WTC11 (cell line): ENCODE measurements around the gene MMP7. TPM values are rescaled to one million over a fixed set of nuclear protein-coding genes. Genes with fewer than 3 reads are reported as not detected.

ENCODE experiments used
- ATAC-seq: fragments of 200-7000 bp; cut with Tn5 transposase; 2 replicates; pipeline ENCODE4 v1.10.0; 2021; ENCODE audit warnings: mild to moderate bottlenecking, moderate library complexity
- CTCF ChIA-PET: fragments of 300-600 bp; sonication (Branson Sonifier 250); formaldehyde crosslinking; loops from one replicate; lab custom pipeline; 2021; ENCODE audit warnings: antibody characterized with exemption; lab: Charles Lee
- POLR2A ChIA-PET: fragments of 350-600 bp; sonication (Branson Sonifier 250); formaldehyde crosslinking; loops from one replicate; lab custom pipeline; 2021; ENCODE audit warnings: antibody characterized with exemption; lab: Charles Lee
- DNase-seq: peaks from one replicate; pipeline ENCODE4 v3.0.0; 2021; ENCODE audit warnings: low spot score
- H3K27ac Mint-ChIP-seq: 2 replicates; pipeline ENCODE4 v1.8.0; 2021; ENCODE audit warnings: mixed read lengths
- H3K27me3 Mint-ChIP-seq: 2 replicates; pipeline ENCODE4 v1.8.0; 2021; ENCODE audit warnings: low read depth, mild to moderate bottlenecking, moderate library complexity, mixed read lengths
- H3K36me3 Mint-ChIP-seq: 2 replicates; pipeline ENCODE4 v1.8.0; 2021; ENCODE audit warnings: mixed read lengths
- H3K4me1 Mint-ChIP-seq: 2 replicates; pipeline ENCODE4 v1.8.0; 2022; ENCODE audit warnings: mixed read lengths
- H3K4me3 Mint-ChIP-seq: 2 replicates; pipeline ENCODE4 v1.8.0; 2021; ENCODE audit warnings: mild to moderate bottlenecking, moderate library complexity, mixed read lengths
- H3K9me3 Mint-ChIP-seq: 2 replicates; pipeline ENCODE4 v1.8.0; 2021; ENCODE audit warnings: mixed read lengths
- ATF3 ChIP-seq: sonication (generic); formaldehyde crosslinking; conservative IDR thresholded peaks from 2 replicates; pipeline ENCODE4 v1.8.1; 2022; ENCODE audit warnings: mild to moderate bottlenecking, missing genetic modification reagents
- ESRRA ChIP-seq: sonication (generic); formaldehyde crosslinking; IDR thresholded peaks from 2 replicates; pipeline ENCODE4 v1.8.1; 2022; ENCODE audit warnings: mild to moderate bottlenecking, missing genetic modification reagents, borderline replicate concordance
- FOXK1 ChIP-seq: sonication (generic); formaldehyde crosslinking; IDR thresholded peaks from 2 replicates; pipeline ENCODE4 v1.8.0; 2022; ENCODE audit warnings: mild to moderate bottlenecking, moderate library complexity, missing genetic modification reagents
- MYBL2 ChIP-seq: sonication (generic); formaldehyde crosslinking; IDR thresholded peaks from 2 replicates; pipeline ENCODE4 v1.8.1; 2023; ENCODE audit warnings: mild to moderate bottlenecking, moderate library complexity, missing genetic modification reagents
- NFATC4 ChIP-seq: fragments of 250-450 bp; sonication (Bioruptor Pico); IDR thresholded peaks from 2 replicates; pipeline ENCODE4 v1.9.0; 2021; ENCODE audit warnings: mild to moderate bottlenecking
- NR2C2 ChIP-seq: sonication (generic); formaldehyde crosslinking; IDR thresholded peaks from 2 replicates; pipeline ENCODE4 v1.8.0; 2022; ENCODE audit warnings: mild to moderate bottlenecking, missing genetic modification reagents
- NR3C1 ChIP-seq: sonication (generic); formaldehyde crosslinking; conservative IDR thresholded peaks from 2 replicates; pipeline ENCODE4 v1.8.1; 2023; ENCODE audit warnings: low read depth, mild to moderate bottlenecking, missing genetic modification reagents
- SMAD3 ChIP-seq: sonication (generic); formaldehyde crosslinking; IDR thresholded peaks from 2 replicates; pipeline ENCODE4 v1.8.0; 2022; ENCODE audit warnings: missing genetic modification reagents, mild to moderate bottlenecking, borderline replicate concordance
- SMAD4 ChIP-seq: sonication (generic); formaldehyde crosslinking; IDR thresholded peaks from 2 replicates; pipeline ENCODE4 v1.8.0; 2022; ENCODE audit warnings: mild to moderate bottlenecking, missing genetic modification reagents
- ZBTB43 ChIP-seq: sonication (generic); formaldehyde crosslinking; IDR thresholded peaks from 2 replicates; pipeline ENCODE4 v1.8.1; 2023; ENCODE audit warnings: mild to moderate bottlenecking, missing genetic modification reagents
- ZNF219 ChIP-seq: sonication (generic); formaldehyde crosslinking; IDR thresholded peaks from 2 replicates; pipeline ENCODE4 v1.8.0; 2023; ENCODE audit warnings: missing genetic modification reagents, mild to moderate bottlenecking, borderline replicate concordance
- ZNF317 ChIP-seq: sonication (generic); formaldehyde crosslinking; IDR thresholded peaks from 2 replicates; pipeline ENCODE4 v1.8.1; 2023; ENCODE audit warnings: low read depth, mild to moderate bottlenecking, moderate library complexity, missing genetic modification reagents, borderline replicate concordance
- ZNF423 ChIP-seq: fragments of 250-450 bp; sonication (Bioruptor Pico); IDR thresholded peaks from 2 replicates; pipeline ENCODE4 v2.1.2; 2022; ENCODE audit warnings: mild to moderate bottlenecking, moderate library complexity
- ZNF425 ChIP-seq: fragments of 250-450 bp; sonication (Bioruptor Pico); conservative IDR thresholded peaks from 2 replicates; pipeline ENCODE4 v1.9.0; 2021; ENCODE audit warnings: mild to moderate bottlenecking
- total RNA-seq: library from RNA; stranded (reverse); gene quantifications from 3 replicates; pipeline ENCODE4 v1.2.3, GENCODE V29; 2021
- TF ChIP-seq, protein P1 (sequence below): sonication (generic); formaldehyde crosslinking; IDR thresholded peaks from 2 replicates; pipeline ENCODE4 v1.8.0; 2022; ENCODE audit warnings: mild to moderate bottlenecking, missing genetic modification reagents
- TF ChIP-seq, protein P2 (sequence below): sonication (generic); formaldehyde crosslinking; IDR thresholded peaks from 2 replicates; pipeline ENCODE4 v1.8.0; 2022; ENCODE audit warnings: mild to moderate bottlenecking, missing genetic modification reagents
- TF ChIP-seq, protein P3 (sequence below): sonication (generic); formaldehyde crosslinking; IDR thresholded peaks from 2 replicates; pipeline ENCODE4 v1.8.0; 2022; ENCODE audit warnings: mild to moderate bottlenecking, missing genetic modification reagents
- TF ChIP-seq, protein P4 (sequence below): sonication (generic); formaldehyde crosslinking; conservative IDR thresholded peaks from 2 replicates; pipeline ENCODE4 v1.8.1; 2023; ENCODE audit warnings: mild to moderate bottlenecking, low read depth, missing genetic modification reagents, moderate library complexity
- TF ChIP-seq, protein P5 (sequence below): fragments of 200-600 bp; IDR thresholded peaks from 2 replicates; pipeline ENCODE4 v1.8.0; 2022; ENCODE audit warnings: antibody characterized with exemption
- TF ChIP-seq, protein P6 (sequence below): fragments of 250-450 bp; sonication (Bioruptor Pico); IDR thresholded peaks from 2 replicates; pipeline ENCODE4 v1.9.0; 2021; ENCODE audit warnings: mild to moderate bottlenecking, borderline replicate concordance

MMP7 gene
- total RNA-seq, 1 experiment from 2014 or later = 0.50 TPM

GRCh38 chr11:102566112-102566511 lies 35.6 kb upstream of the MMP7 start:
- ChIA-PET CTCF (no interaction called here), POLR2A (no interaction called here)
- ATAC-seq (no peak), DNase-seq (no peak)
- peaks cover 42% of the 10 kb centered on the region for H3K9me3 Mint-ChIP-seq
- H3K27ac Mint-ChIP-seq = no peak overlapping the region
- no peak for TF ChIP-seq ZNF425 (CRISPR knock-in tag)
- TF ChIP-seq, protein P1, sequence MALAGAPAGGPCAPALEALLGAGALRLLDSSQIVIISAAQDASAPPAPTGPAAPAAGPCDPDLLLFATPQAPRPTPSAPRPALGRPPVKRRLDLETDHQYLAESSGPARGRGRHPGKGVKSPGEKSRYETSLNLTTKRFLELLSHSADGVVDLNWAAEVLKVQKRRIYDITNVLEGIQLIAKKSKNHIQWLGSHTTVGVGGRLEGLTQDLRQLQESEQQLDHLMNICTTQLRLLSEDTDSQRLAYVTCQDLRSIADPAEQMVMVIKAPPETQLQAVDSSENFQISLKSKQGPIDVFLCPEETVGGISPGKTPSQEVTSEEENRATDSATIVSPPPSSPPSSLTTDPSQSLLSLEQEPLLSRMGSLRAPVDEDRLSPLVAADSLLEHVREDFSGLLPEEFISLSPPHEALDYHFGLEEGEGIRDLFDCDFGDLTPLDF (CRISPR knock-in tag) = no peak
- TF ChIP-seq, protein P2, sequence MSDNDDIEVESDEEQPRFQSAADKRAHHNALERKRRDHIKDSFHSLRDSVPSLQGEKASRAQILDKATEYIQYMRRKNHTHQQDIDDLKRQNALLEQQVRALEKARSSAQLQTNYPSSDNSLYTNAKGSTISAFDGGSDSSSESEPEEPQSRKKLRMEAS = no peak
- TF ChIP-seq, protein P3, sequence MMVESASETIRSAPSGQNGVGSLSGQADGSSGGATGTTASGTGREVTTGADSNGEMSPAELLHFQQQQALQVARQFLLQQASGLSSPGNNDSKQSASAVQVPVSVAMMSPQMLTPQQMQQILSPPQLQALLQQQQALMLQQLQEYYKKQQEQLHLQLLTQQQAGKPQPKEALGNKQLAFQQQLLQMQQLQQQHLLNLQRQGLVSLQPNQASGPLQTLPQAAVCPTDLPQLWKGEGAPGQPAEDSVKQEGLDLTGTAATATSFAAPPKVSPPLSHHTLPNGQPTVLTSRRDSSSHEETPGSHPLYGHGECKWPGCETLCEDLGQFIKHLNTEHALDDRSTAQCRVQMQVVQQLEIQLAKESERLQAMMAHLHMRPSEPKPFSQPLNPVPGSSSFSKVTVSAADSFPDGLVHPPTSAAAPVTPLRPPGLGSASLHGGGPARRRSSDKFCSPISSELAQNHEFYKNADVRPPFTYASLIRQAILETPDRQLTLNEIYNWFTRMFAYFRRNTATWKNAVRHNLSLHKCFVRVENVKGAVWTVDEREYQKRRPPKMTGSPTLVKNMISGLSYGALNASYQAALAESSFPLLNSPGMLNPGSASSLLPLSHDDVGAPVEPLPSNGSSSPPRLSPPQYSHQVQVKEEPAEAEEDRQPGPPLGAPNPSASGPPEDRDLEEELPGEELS (CRISPR knock-in tag) = no peak
- no peak for TF ChIP-seq ESRRA (CRISPR knock-in tag)
- TF ChIP-seq MYBL2 (CRISPR knock-in tag) = no peak
- TF ChIP-seq NR2C2 (CRISPR knock-in tag) = no peak
- TF ChIP-seq, protein P4, sequence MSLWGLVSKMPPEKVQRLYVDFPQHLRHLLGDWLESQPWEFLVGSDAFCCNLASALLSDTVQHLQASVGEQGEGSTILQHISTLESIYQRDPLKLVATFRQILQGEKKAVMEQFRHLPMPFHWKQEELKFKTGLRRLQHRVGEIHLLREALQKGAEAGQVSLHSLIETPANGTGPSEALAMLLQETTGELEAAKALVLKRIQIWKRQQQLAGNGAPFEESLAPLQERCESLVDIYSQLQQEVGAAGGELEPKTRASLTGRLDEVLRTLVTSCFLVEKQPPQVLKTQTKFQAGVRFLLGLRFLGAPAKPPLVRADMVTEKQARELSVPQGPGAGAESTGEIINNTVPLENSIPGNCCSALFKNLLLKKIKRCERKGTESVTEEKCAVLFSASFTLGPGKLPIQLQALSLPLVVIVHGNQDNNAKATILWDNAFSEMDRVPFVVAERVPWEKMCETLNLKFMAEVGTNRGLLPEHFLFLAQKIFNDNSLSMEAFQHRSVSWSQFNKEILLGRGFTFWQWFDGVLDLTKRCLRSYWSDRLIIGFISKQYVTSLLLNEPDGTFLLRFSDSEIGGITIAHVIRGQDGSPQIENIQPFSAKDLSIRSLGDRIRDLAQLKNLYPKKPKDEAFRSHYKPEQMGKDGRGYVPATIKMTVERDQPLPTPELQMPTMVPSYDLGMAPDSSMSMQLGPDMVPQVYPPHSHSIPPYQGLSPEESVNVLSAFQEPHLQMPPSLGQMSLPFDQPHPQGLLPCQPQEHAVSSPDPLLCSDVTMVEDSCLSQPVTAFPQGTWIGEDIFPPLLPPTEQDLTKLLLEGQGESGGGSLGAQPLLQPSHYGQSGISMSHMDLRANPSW (CRISPR knock-in tag) = no peak
- no peak for TF ChIP-seq ATF3 (CRISPR knock-in tag)
- no peak for TF ChIP-seq SMAD4
- no peak for TF ChIP-seq ZBTB43
- TF ChIP-seq, protein P5, sequence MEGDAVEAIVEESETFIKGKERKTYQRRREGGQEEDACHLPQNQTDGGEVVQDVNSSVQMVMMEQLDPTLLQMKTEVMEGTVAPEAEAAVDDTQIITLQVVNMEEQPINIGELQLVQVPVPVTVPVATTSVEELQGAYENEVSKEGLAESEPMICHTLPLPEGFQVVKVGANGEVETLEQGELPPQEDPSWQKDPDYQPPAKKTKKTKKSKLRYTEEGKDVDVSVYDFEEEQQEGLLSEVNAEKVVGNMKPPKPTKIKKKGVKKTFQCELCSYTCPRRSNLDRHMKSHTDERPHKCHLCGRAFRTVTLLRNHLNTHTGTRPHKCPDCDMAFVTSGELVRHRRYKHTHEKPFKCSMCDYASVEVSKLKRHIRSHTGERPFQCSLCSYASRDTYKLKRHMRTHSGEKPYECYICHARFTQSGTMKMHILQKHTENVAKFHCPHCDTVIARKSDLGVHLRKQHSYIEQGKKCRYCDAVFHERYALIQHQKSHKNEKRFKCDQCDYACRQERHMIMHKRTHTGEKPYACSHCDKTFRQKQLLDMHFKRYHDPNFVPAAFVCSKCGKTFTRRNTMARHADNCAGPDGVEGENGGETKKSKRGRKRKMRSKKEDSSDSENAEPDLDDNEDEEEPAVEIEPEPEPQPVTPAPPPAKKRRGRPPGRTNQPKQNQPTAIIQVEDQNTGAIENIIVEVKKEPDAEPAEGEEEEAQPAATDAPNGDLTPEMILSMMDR = no peak
- no peak for TF ChIP-seq FOXK1 (CRISPR knock-in tag)
- TF ChIP-seq ZNF423 (CRISPR knock-in tag) = no peak
- no peak for TF ChIP-seq NFATC4
- no peak for TF ChIP-seq ZNF219 (CRISPR knock-in tag)
- no peak for TF ChIP-seq ZNF317 (CRISPR knock-in tag)
- TF ChIP-seq NR3C1 (CRISPR knock-in tag) = no peak
- TF ChIP-seq, protein P6, sequence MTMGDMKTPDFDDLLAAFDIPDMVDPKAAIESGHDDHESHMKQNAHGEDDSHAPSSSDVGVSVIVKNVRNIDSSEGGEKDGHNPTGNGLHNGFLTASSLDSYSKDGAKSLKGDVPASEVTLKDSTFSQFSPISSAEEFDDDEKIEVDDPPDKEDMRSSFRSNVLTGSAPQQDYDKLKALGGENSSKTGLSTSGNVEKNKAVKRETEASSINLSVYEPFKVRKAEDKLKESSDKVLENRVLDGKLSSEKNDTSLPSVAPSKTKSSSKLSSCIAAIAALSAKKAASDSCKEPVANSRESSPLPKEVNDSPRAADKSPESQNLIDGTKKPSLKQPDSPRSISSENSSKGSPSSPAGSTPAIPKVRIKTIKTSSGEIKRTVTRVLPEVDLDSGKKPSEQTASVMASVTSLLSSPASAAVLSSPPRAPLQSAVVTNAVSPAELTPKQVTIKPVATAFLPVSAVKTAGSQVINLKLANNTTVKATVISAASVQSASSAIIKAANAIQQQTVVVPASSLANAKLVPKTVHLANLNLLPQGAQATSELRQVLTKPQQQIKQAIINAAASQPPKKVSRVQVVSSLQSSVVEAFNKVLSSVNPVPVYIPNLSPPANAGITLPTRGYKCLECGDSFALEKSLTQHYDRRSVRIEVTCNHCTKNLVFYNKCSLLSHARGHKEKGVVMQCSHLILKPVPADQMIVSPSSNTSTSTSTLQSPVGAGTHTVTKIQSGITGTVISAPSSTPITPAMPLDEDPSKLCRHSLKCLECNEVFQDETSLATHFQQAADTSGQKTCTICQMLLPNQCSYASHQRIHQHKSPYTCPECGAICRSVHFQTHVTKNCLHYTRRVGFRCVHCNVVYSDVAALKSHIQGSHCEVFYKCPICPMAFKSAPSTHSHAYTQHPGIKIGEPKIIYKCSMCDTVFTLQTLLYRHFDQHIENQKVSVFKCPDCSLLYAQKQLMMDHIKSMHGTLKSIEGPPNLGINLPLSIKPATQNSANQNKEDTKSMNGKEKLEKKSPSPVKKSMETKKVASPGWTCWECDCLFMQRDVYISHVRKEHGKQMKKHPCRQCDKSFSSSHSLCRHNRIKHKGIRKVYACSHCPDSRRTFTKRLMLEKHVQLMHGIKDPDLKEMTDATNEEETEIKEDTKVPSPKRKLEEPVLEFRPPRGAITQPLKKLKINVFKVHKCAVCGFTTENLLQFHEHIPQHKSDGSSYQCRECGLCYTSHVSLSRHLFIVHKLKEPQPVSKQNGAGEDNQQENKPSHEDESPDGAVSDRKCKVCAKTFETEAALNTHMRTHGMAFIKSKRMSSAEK = no peak
- no peak for TF ChIP-seq SMAD3 (CRISPR knock-in tag)
- H3K36me3 Mint-ChIP-seq = peaks cover 39% of the 10 kb centered on the region
- H3K27me3 Mint-ChIP-seq = peaks cover 3% of the 10 kb centered on the region; the same call in 1 of the 2 replicates
- peaks cover 7% of the 10 kb centered on the region for H3K4me1 Mint-ChIP-seq
- no peak overlapping the region for H3K4me3 Mint-ChIP-seq
